ENCODE results near the gene FGF12.

- TF ChIP-seq POLR2A (IDR thresholded peaks at IDR 0.05) = no peak
- TF ChIP-seq, protein P1, sequence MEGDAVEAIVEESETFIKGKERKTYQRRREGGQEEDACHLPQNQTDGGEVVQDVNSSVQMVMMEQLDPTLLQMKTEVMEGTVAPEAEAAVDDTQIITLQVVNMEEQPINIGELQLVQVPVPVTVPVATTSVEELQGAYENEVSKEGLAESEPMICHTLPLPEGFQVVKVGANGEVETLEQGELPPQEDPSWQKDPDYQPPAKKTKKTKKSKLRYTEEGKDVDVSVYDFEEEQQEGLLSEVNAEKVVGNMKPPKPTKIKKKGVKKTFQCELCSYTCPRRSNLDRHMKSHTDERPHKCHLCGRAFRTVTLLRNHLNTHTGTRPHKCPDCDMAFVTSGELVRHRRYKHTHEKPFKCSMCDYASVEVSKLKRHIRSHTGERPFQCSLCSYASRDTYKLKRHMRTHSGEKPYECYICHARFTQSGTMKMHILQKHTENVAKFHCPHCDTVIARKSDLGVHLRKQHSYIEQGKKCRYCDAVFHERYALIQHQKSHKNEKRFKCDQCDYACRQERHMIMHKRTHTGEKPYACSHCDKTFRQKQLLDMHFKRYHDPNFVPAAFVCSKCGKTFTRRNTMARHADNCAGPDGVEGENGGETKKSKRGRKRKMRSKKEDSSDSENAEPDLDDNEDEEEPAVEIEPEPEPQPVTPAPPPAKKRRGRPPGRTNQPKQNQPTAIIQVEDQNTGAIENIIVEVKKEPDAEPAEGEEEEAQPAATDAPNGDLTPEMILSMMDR (IDR thresholded peaks at IDR 0.05) = no peak
These were observed 553.1 kb downstream of the FGF12 start for GRCh38 chr3:192174283-192174682.
